Stimulated activated CD8-positive, alpha-beta memory T cell treated with anti-CD3 and anti-CD28 coated beads, Interleukin-7, amount 100 ng/mL, for 48 hours (primary cell): ENCODE measurements around the gene MYL6B.

Experiments
- DNase-seq, 2 donors: peaks; one replicate each; pipeline ENCODE4 v3.0.0-alpha.2; 2020; ENCODE audit warnings: low read depth in 1 of 2; ENCODE audit errors: extremely low read depth in 1 of 2

Gene MYL6B

DNA sequence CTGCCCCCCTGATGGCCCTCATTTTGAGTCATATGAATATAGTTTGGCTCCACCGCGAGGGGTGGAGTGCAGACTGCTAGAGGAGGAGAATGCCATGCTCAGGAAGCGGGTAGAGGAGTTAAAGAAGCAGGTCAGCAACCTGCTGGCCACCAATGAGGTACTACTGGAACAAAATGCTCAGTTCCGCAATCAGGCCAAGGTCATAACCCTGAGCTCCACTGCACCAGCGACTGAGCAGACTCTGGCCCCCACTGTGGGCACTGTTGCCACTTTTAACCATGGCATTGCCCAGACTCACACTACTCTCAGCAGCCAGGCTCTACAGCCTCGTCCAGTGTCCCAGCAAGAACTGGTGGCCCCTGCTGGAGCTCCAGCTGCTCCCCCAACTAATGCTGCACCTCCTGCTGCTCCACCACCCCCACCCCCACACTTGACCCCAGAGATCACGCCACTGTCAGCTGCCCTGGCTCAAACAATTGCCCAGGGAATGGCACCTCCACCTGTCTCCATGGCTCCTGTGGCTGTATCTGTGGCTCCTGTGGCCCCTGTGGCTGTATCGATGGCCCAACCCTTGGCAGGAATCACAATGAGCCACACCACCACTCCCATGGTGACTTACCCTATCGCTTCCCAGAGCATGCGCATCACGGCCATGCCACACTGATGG, 31.1 kb upstream of the MYL6B start:
- no peak for DNase-seq

GRCh38 chr12:56122637-56123036, 29.8 kb upstream of the MYL6B start:
- no peak for DNase-seq

GRCh38 chr12:56124133-56124532, 28.3 kb upstream of the MYL6B start:
- DNase-seq, result no peak

DNA sequence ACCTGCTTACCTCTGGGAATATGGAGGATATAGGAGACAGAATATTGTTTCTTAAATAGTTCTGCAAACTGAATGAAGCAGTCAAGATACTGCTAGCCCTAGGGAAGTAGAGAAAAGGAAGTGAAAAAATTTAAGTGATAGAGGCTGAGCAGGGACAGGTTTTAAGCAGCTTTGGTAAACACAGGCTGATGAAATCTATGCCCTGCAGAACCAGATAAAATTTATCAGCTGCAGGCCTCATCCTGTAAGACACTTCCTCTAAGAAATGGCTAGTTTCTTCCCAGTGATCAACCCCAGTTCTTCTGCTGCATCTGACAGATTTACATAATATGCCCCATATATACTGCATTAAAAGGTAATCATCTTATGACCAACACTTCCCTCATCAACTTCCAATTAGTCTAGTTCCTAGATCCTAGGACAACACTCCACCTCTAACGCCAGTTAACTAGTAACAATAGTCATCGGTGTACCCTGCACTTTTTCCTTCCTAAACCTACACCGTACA, 25.6 kb upstream of the MYL6B start:
- no peak for DNase-seq

GRCh38 chr12:56127485-56127887, 24.9 kb upstream of the MYL6B start:
- DNase-seq, result no peak

- peak; percentile 92 to 98 for DNase-seq
Observed at GRCh38 chr12:56127888-56128669, 24.3 kb upstream of the MYL6B start, which contains the start of gene ESYT1. Gene ESYT1 (plus strand): TSS chr12:56128267. CDS start chr12:56128320, 53 bp downstream.

GRCh38 chr12:56128670-56129205, 23.6 kb upstream of the MYL6B start:
- DNase-seq, result no peak

DNA sequence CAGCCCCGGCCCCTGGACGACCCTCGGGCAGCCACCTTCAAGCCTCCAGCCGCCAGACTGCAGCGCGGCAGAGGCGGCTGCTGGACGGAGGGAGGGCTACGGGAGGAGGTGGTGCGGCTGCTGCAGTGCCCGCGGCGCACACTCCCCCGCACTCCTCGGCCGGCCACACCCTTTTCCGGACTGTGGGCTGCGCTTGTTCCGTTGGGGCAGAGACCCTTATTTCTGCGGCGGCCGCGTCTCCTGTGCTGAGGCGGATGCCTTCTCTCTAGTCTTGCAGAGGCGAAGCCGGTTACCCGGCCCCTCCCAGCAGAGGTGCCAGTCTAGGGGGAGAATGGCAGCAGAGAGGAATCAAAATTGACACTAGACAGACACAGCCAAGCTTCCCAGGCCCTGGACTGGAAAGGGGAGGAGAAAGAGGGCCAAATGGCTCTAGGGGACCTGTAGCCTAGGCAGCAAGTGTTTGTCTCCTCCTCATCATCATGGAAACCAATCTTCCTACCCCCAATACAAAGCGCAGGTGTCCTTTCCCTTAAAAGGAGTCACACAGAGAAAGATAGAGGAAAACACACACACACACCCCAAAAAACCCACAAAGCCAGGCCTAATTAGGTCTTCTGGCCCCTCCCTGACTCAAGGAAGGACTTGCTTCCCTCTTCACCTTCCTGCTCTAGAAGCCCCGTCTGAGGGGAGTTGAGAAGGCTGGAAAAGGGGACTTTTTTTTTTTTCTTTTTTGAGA, 23.0 kb upstream of the MYL6B start:
- DNase-seq, result peak; percentile 73 to 75

DNA sequence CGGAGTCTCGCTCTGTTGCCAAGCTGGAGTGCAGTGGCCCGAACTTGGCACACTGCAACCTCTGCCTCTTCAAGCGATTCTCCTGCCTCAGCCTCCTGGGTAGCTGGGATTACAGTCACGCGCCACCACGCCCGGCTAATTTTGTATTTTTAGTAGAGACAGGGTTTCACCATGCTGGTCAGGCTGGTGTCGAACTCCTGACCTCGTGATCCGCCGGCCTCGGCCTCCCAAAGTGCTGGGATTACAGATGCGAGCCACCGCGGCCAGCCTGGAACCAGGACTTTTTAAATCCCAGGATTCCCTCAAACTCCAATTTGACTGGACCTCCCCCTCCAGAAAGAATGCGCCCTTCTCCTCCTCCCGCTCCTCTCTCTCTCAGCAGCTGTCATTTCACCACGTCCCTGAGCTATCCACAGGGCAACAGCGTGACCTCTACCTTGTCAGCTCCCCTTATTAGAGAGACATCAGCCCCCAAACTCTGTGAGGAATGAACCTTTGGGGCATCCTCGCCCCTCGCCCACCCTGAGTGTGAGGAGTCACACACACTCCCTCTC, 22.4 kb upstream of the MYL6B start:
- no peak for DNase-seq

GRCh38 chr12:56130876-56131275, 21.5 kb upstream of the MYL6B start:
- no peak for DNase-seq

DNA sequence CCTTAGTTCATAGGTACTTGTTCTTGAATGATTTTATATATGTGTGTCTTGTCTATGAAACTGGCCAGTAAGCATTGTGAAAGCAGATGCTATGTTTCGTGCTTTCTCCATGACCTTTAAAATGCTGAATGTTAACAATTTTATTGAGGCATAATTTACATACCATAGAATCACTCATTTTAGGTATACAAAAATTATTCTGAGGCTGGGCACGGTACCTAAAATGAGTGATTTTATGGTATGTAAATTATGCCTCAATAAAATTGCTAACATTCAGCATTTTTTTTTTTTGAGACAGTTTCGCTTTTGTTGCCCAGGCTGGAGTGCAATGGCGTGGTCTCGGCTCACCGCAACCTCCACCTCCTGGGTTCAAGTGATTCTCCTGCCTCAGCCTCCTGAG, 17.5 kb upstream of the MYL6B start:
- no peak for DNase-seq

DNA sequence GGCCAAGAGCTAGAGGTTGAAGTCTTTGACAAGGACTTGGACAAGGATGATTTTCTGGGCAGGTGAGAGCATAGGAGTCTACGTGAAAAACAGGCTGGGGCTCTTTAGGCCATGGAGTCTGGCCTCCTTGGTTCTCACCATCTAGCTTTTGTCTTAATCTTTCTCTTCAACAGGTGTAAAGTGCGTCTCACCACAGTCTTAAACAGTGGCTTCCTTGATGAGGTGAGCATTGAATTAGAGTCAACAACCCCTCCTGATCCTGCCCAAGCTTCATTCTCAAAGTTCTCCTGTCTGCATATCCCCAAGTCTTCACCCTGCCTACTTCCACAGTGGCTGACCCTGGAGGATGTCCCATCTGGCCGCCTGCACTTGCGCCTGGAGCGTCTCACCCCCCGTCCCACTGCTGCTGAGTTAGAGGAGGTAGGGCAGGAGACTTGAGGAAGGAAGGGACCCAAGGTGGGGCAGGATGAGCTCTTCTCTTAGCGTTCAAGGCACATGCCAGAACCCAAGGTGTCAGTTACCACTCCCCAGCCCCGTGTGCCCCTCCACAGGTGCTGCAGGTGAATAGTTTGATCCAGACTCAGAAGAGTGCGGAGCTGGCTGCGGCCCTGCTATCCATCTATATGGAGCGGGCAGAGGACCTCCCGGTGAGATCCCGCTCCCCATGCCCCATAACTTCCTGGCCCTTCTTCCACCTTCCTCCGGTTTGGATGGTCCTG, 14.4 kb upstream of the MYL6B start:
- DNase-seq, result no peak

DNA sequence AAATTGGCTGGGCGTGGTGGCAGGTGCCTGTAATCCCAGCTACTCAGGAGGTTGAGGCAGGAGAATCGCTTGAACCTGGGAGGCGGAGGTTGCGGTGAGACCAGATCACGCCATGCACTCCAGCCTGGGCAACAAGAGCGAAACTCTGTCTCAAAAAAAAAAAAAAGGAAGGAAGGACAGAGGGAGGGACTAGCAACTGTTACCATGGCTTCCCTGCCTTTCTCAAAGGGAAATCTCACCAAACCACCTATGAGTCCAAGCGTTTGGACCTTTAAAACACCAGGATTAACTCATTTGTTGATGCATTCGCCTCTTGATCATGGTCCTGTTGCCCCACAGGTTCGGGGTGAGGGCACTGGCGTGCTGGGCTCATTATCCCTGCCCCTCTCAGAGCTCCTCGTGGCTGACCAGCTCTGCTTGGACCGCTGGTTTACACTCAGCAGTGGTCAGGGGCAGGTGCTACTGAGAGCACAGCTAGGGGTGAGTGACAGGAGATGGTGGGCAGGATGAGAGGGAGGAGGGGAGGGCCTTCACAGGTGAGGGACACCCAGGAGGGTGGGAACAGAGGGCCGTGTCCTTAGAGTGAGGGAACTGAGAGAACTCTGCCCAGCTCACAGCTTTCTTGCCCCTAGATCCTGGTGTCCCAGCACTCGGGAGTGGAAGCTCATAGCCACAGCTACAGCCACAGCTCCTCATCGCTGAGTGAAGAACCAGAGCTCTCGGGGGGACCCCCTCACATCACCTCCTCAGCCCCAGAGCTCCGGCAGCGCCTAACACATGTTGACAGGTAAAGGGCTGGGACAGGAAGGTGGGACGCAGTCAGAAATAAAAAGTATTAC, 10.2 kb upstream of the MYL6B start:
- DNase-seq, result no peak

DNA sequence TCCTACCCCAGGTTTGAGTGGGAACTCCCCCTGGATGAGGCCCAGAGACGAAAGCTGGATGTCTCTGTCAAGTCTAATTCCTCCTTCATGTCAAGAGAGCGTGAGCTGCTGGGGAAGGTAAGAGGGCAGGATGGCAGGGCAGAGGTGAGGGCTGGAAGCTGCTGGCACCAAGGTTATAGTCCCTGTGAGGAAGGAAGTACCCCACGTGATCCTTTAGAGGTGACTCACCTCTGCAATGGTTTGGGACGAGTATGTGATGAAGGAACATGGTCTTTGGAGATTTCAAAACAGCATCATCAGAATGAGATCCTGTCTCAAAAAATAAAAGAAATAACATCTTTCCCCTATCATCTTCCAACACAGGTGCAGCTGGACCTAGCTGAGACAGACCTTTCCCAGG, 9.2 kb upstream of the MYL6B start:
- no peak for DNase-seq

- DNase-seq, result no peak
Observed at GRCh38 chr12:56143870-56144269, 8.5 kb upstream of the MYL6B start.

DNA sequence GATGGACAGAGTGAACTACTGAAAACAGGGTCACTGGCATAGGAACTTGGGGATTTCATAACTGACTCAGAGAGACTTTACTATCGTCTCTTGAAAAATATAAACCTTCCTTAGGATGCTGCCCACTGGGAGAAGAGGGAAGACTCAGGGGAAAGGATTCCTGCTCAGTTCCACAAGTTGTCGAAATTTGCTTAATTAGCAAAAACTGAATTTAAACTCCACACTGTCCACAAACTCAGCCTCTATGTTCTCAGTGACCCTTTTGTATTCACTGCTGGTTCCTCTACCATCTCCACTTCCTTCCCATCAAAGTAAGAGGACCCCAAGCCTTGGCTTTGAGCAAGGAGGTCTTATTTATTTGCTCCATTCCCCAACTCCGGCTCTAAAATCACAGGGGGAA, 7.2 kb upstream of the MYL6B start:
- DNase-seq, result no peak

DNA sequence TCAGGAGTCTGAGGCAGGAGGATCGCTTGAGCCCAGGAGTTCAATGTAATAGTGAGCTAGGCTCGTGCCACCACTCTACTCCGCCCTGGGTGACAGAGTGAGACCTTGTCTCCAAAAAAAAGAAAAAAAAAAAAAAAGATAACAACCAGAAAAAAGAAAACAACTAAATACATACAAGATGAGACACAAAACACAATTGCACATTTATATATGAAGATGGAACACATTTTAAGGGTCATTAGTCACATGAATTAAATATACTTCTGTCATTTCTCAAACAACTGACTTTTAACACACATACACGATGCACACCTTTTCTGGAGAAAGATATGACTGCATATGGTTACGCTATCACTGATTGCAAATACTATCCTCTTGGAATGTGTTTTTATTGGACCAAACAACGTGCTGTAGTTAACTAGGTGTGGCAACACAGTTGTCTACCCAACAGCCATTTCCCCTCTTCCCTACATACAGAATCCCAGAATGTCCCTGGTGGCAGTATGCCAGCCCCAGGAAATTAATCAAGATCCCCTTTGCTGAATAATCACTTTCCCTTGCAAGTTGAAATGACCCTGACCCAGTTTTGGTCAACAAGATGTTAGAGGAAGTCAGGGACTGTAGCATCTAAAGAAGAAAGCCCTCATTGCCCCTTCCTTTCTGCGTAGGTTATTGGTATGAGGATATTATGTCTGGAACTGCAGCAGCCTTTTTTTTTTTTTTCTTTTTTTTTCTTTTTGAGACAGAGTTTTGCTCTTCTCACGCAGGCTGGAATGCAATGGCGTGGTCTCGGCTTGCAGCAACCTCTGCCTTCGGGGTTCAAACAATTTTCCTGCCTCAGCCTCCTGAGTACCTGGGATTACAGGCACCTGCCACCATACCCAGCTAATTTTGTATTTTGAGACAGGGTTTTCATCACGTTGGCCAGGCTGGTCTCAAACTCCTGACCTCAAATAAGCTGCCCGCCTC, 5.6 kb upstream of the MYL6B start:
- DNase-seq, result no peak

- DNase-seq, result no peak
Observed at GRCh38 chr12:56150563-56150962, 1.8 kb upstream of the MYL6B start.
